Endothelial cell (in vitro differentiated cells): ENCODE measurements around the gene DENND6B. TPM values are rescaled to one million over a fixed set of nuclear protein-coding genes. Genes with fewer than 3 reads are reported as not detected.

ENCODE experiments used
- DNase-seq: peaks from one replicate; pipeline ENCODE4 v3.0.0; 2021; ENCODE audit warnings: low spot score
- H3K27ac Mint-ChIP-seq: one replicate; pipeline ENCODE4 v1.8.0; 2021; ENCODE audit warnings: mixed read lengths, inconsistent platforms; ENCODE audit not compliant: unreplicated experiment
- H3K27me3 Mint-ChIP-seq: one replicate; pipeline ENCODE4 v1.8.0; 2021; ENCODE audit warnings: mild to moderate bottlenecking, moderate library complexity, mixed read lengths, inconsistent platforms; ENCODE audit not compliant: unreplicated experiment
- H3K36me3 Mint-ChIP-seq: one replicate; pipeline ENCODE4 v1.8.0; 2021; ENCODE audit warnings: mild to moderate bottlenecking, low read depth, mixed read lengths, inconsistent platforms; ENCODE audit not compliant: unreplicated experiment
- H3K4me1 Mint-ChIP-seq: one replicate; pipeline ENCODE4 v1.8.0; 2021; ENCODE audit warnings: mild to moderate bottlenecking, mixed read lengths, inconsistent platforms; ENCODE audit not compliant: unreplicated experiment
- H3K4me3 Mint-ChIP-seq: one replicate; pipeline ENCODE4 v1.8.0; 2021; ENCODE audit warnings: mild to moderate bottlenecking, mixed read lengths, inconsistent platforms; ENCODE audit not compliant: unreplicated experiment
- H3K9me3 Mint-ChIP-seq: one replicate; pipeline ENCODE4 v1.8.0; 2021; ENCODE audit warnings: mixed read lengths, inconsistent platforms; ENCODE audit not compliant: unreplicated experiment
- CTCF ChIP-seq: fragments of 200-600 bp; sonication (generic); IDR thresholded peaks from one replicate; pipeline ENCODE4 v1.5.0; 2021; ENCODE audit warnings: antibody characterized with exemption; ENCODE audit not compliant: unreplicated experiment
- total RNA-seq: library from RNA; stranded (reverse); fragmentation: NEBNext Ultra II Directional; extraction: Animal tissue kit (Norgen Biotek cat#: 25700); gene quantifications from one replicate; pipeline ENCODE4 v1.2.1, GENCODE V29; 2021; ENCODE audit not compliant: unreplicated experiment

DENND6B gene
- total RNA-seq, 1 donor from 2014 or later = 3.6 TPM

- no peaks in the 10 kb centered on the region for H3K9me3 Mint-ChIP-seq
- H3K27ac Mint-ChIP-seq = peak overlapping the region; percentile 94
- H3K27me3 Mint-ChIP-seq = peaks cover 7% of the 10 kb centered on the region
- peaks cover 12% of the 10 kb centered on the region for H3K4me1 Mint-ChIP-seq
- H3K4me3 Mint-ChIP-seq = peak overlapping the region; percentile 87
- peak; percentile 48 for DNase-seq
- H3K36me3 Mint-ChIP-seq = no peaks in the 10 kb centered on the region
- no peak for TF ChIP-seq CTCF
These were observed 18.2 kb downstream of the DENND6B start for GRCh38 chr22:50308597-50308935.

GRCh38 chr22:50307890-50308596 lies 18.8 kb downstream of the DENND6B start:
- H3K4me1 Mint-ChIP-seq = peaks cover 12% of the 10 kb centered on the region
- H3K9me3 Mint-ChIP-seq = no peaks in the 10 kb centered on the region
- no peaks in the 10 kb centered on the region for H3K36me3 Mint-ChIP-seq
- peaks cover 7% of the 10 kb centered on the region for H3K27me3 Mint-ChIP-seq
- TF ChIP-seq CTCF = no peak
- no peak overlapping the region for H3K27ac Mint-ChIP-seq
- no peak for DNase-seq
- no peak overlapping the region for H3K4me3 Mint-ChIP-seq

- TF ChIP-seq CTCF = no peak
These were observed 19.8 kb downstream of the DENND6B start, which contains the start of gene PLXNB2 for GRCh38 chr22:50306753-50307749. PLXNB2 (minus strand) TSS chr22:50307646; CDS start chr22:50290584, 17,062 bp downstream.

GRCh38 chr22:50305923-50306566 lies 20.8 kb downstream of the DENND6B start:
- peaks cover 16% of the 10 kb centered on the region for H3K27me3 Mint-ChIP-seq
- peaks cover 12% of the 10 kb centered on the region for H3K4me1 Mint-ChIP-seq
- no peak for TF ChIP-seq CTCF
- H3K4me3 Mint-ChIP-seq = peak overlapping the region; percentile 90
- no peaks in the 10 kb centered on the region for H3K36me3 Mint-ChIP-seq
- H3K9me3 Mint-ChIP-seq = no peaks in the 10 kb centered on the region
- peak overlapping the region; percentile 77 for H3K27ac Mint-ChIP-seq
- DNase-seq = peak; percentile 29

More at GRCh38 chr22:50306753-50307749, 19.8 kb downstream of the DENND6B start, which contains the start of gene PLXNB2:
- Mint-ChIP-seq H3K27me3 (peaks cover 11% of the 10 kb centered on the region), H3K27ac (no peak within 1 kb of the TSS), H3K36me3 (no peaks in the 10 kb centered on the region), H3K4me3 (peak within 1 kb of the TSS; percentile 90), H3K9me3 (no peaks in the 10 kb centered on the region), H3K4me1 (peaks cover 12% of the 10 kb centered on the region)
- peak; percentile 67 for DNase-seq
